GM18507 (cell line): Measurements from ENCODE around the gene EXD3.
"Not testable (repeated sequence)": the region's sequence is repeated elsewhere in the genome, so short reads cannot be mapped to it uniquely, and the experiment has no call there.

Experiments used
- DNase-seq: peaks from one replicate; pipeline ENCODE4 v3.0.0; 2011; ENCODE audit warnings: low read depth; ENCODE audit not compliant: insufficient read length; ENCODE audit errors: extremely low spot score
- FAIRE-seq: peaks from 2 replicates; lab custom pipeline; 2011; peaks lifted over from hg19 to GRCh38; lab: Jason Lieb, UNC

EXD3 gene

GRCh38 chr9:137422604-137423513 is at the start of gene EXD3, which contains the start of gene NOXA1:
TSS of gene EXD3 (minus strand) at chr9:137423162. CDS start at chr9:137395357, 27,805 bp downstream.
TSS of gene NOXA1 (plus strand) at chr9:137423393. CDS start at chr9:137423530, 137 bp downstream.
- DNase-seq (peak; percentile 94), FAIRE-seq (peak; percentile 88)

GRCh38 chr9:137470785-137471184 is 47.8 kb upstream of the EXD3 start:
- no peak for FAIRE-seq

GRCh38 chr9:137467896-137468295 is 44.9 kb upstream of the EXD3 start:
- FAIRE-seq (no peak), DNase-seq (no peak)

More at GRCh38 chr9:137470785-137471184, 47.8 kb upstream of the EXD3 start:
- no peak for DNase-seq

GRCh38 chr9:137467161-137467581 is 44.2 kb upstream of the EXD3 start:
- DNase-seq (no peak), FAIRE-seq (no peak)

- FAIRE-seq, DNase-seq: not testable (repeated sequence)
Observed at GRCh38 chr9:137466389-137467085, 43.6 kb upstream of the EXD3 start.

- no peak for FAIRE-seq
- DNase-seq: no peak
Observed at GRCh38 chr9:137465720-137466388, 42.9 kb upstream of the EXD3 start.

- FAIRE-seq (no peak), DNase-seq (no peak)
Observed at GRCh38 chr9:137465000-137465719, 42.2 kb upstream of the EXD3 start.

- DNase-seq (no peak), FAIRE-seq (no peak)
Observed at GRCh38 chr9:137464291-137464999, 41.5 kb upstream of the EXD3 start.

- DNase-seq (no peak), FAIRE-seq (no peak)
Observed at GRCh38 chr9:137463931-137464290, 40.9 kb upstream of the EXD3 start.

GRCh38 chr9:137462986-137463930 is 40.3 kb upstream of the EXD3 start:
- FAIRE-seq (no peak), DNase-seq (no peak)

- no peak for FAIRE-seq
- DNase-seq: no peak
Observed at GRCh38 chr9:137462396-137462985, 39.5 kb upstream of the EXD3 start.

- peak; percentile 71 for DNase-seq
Observed at GRCh38 chr9:137461663-137462395, 38.9 kb upstream of the EXD3 start.

GRCh38 chr9:137461316-137461662 is 38.3 kb upstream of the EXD3 start:
- no peak for DNase-seq
- FAIRE-seq: no peak

More at GRCh38 chr9:137461663-137462395, 38.9 kb upstream of the EXD3 start:
- peak; percentile 80 for FAIRE-seq

- FAIRE-seq (no peak), DNase-seq (no peak)
Observed at GRCh38 chr9:137460363-137461315, 37.7 kb upstream of the EXD3 start.

GRCh38 chr9:137459601-137460362 is 36.8 kb upstream of the EXD3 start:
- no peak for FAIRE-seq
- DNase-seq: no peak
